Measurements from ENCODE around the gene TGM1. TPM values are rescaled to one million over a fixed set of nuclear protein-coding genes. Genes with fewer than 3 reads are reported as not detected.

The TGM1 gene
- total RNA-seq, 1 experiment from 2014 or later = 2.9 TPM

- 0 out of 7 replicates have a peak overlapping the region, but pooled peaks of 1 of the 3 experiments have one; percentile 50 for H3K27ac Mint-ChIP-seq
- H4K91ac ChIP-seq (ENCODE audit: insufficient read length, low read depth, low read length) = no peak overlapping the region
- no peak overlapping the region for H3K4ac ChIP-seq (ENCODE audit: low read depth, low read length)
- peaks cover 2 to 12% of the 10 kb centered on the region in 2 experiments; a peak in 2 of 4 replicates for H3K4me1 Mint-ChIP-seq
- WGBS (ENCODE audit: extremely low coverage, insufficient read length, low lambda C conversion rate) = no CpG with 5 or more reads among the region's 11 CpGs
- no peak overlapping the region for H2AK5ac ChIP-seq (ENCODE audit: insufficient read length, low read length)
- no peak overlapping the region for H2BK12ac ChIP-seq (ENCODE audit: insufficient read length, low read depth, low read length)
- H3K23ac ChIP-seq (ENCODE audit: insufficient read length, low read depth, low read length) = no peak overlapping the region
- H3K23me2 ChIP-seq (ENCODE audit: insufficient read length, low read depth, low read length, poor library complexity, severe bottlenecking) = no peaks in the 10 kb centered on the region
- TF ChIP-seq CTCF (conservative IDR thresholded peaks at IDR 0.05) = no peak
- no peak overlapping the region for H4K8ac ChIP-seq (replicated peaks; ENCODE audit: insufficient read length, low read depth, low read length)
- H3K4me3 Mint-ChIP-seq = no peak overlapping the region
- H3K9me3 Mint-ChIP-seq = no peaks in the 10 kb centered on the region
- H2BK15ac ChIP-seq (ENCODE audit: low read depth, low read length) = no peak overlapping the region
- H3K36me3 Mint-ChIP-seq (ENCODE audit: insufficient read depth in 1 of 3, low read depth in 3 of 3) = no peaks in the 10 kb centered on the region
- H4K20me1 ChIP-seq (ENCODE audit: control insufficient read depth, insufficient read depth, insufficient read length) = no peaks in the 10 kb centered on the region
- no peaks in the 10 kb centered on the region for H3K79me1 ChIP-seq (ENCODE audit: insufficient read depth, low read depth, low read length, poor library complexity, severe bottlenecking)
- no peak overlapping the region for H3K56ac ChIP-seq (ENCODE audit: insufficient read length, low read depth, low read length)
- H3K18ac ChIP-seq (ENCODE audit: insufficient read length, low read depth, low read length) = no peak overlapping the region
- H3K27ac ChIP-seq (ENCODE audit: insufficient read length, low read depth, low read length) = no peak overlapping the region
- no peak overlapping the region for H2BK5ac ChIP-seq (ENCODE audit: insufficient read length, low read length)
- H4K5ac ChIP-seq (ENCODE audit: insufficient read length, low read depth, low read length) = no peak overlapping the region
- no peak overlapping the region for H3K4me2 ChIP-seq (ENCODE audit: insufficient read depth, insufficient read length, low read length)
- DNase-seq = no peak
- H3K79me2 ChIP-seq (ENCODE audit: insufficient read depth, low read length) = no peaks in the 10 kb centered on the region
- H3K4me1 ChIP-seq (ENCODE audit: insufficient read depth, low read length) = no peaks in the 10 kb centered on the region
- H3K9me3 ChIP-seq (ENCODE audit: control insufficient read depth, low read depth, low read length) = no peaks in the 10 kb centered on the region
- no peak overlapping the region for H3T11ph ChIP-seq (ENCODE audit: low read length)
- H3K27me3 Mint-ChIP-seq (ENCODE audit: low read depth) = no peaks in the 10 kb centered on the region
- no peak overlapping the region for H2BK20ac ChIP-seq (ENCODE audit: low read depth, low read length, poor library complexity, severe bottlenecking)
- no peak overlapping the region for H3K14ac ChIP-seq (ENCODE audit: insufficient read depth, low read length)
- H2AFZ ChIP-seq (ENCODE audit: low read length) = no peak overlapping the region
- H3K9ac ChIP-seq (ENCODE audit: extremely low read depth, insufficient read length, low read length) = no peak overlapping the region
- no peak overlapping the region for H2BK120ac ChIP-seq (ENCODE audit: low read depth, low read length, poor library complexity, severe bottlenecking)
- H3K27me3 ChIP-seq (ENCODE audit: insufficient read depth, low read length) = no peaks in the 10 kb centered on the region
Observed at GRCh38 chr14:24277606-24278321, 14.8 kb upstream of the TGM1 start.
